Measurements from ENCODE around the gene PNMA1.

PNMA1 gene, protein sequence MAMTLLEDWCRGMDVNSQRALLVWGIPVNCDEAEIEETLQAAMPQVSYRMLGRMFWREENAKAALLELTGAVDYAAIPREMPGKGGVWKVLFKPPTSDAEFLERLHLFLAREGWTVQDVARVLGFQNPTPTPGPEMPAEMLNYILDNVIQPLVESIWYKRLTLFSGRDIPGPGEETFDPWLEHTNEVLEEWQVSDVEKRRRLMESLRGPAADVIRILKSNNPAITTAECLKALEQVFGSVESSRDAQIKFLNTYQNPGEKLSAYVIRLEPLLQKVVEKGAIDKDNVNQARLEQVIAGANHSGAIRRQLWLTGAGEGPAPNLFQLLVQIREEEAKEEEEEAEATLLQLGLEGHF

DNA sequence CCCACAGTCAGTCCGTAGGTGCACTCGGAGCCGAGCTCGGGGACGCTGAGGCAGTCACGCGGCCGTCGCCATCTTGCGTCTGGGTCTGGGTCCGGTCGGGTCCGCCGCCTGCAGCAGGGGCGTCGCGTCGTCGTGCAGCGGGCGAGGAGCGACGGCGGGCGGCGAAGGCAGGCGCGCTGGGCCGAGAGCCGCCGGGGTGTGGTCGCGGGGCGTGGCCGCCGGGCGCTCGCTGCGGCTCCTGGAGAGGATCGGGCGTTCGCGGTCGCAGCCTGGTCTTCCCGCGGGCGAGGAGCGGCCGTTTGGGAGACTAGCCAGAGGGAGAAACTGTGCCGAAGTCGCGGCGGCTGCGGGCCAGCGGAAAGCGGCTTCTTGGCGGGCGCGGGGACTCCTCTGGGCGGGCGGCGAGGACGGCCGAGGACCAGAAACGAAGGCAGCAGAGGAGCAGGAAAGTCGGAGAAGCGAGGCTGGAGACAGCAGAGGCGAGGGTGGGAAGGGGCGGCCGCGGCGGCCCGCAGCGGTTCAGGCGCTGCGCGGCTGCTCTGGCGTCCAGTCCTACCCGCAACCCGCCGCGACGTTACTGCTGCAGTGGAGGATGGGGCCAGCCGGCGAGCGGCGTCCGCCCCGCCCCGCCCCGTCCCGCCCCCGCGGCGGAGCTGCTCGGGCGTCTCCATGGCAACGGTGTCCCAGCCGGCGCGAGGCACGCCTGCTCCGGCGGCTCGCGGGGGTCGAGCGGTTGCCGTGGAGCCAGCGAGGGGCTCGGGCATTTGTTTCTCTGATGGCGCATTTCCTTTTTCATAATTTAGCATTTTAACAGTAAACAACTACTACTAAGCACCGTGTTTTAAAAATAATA, at the start of gene PNMA1:
PNMA1 (minus strand) TSS at position 582 of the 853 bp plus-strand sequence. CDS start 745 bp downstream, outside the sequence.
- peak; percentile 54 to 84 for DNase-seq

DNA sequence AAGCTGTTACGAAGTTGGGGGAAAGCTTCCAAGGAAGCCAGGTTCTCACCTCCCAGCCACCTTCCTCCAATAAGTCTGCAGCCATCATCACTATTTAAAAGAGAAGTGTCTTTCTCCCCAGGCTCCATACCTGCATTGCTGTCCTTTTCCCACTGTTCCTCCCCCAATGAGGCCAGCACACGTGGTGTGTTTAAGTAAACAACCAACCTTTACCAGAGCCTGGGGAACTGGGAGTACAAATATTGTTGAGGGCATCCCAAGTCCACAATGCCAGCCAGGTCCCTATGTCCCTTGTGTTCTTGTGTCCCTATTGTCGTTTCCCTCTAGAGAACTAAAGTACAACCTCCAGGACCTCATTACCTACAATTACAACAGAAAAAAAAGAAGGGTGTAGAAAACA, 49.2 kb upstream of the PNMA1 start:
- no peak for DNase-seq

DNA sequence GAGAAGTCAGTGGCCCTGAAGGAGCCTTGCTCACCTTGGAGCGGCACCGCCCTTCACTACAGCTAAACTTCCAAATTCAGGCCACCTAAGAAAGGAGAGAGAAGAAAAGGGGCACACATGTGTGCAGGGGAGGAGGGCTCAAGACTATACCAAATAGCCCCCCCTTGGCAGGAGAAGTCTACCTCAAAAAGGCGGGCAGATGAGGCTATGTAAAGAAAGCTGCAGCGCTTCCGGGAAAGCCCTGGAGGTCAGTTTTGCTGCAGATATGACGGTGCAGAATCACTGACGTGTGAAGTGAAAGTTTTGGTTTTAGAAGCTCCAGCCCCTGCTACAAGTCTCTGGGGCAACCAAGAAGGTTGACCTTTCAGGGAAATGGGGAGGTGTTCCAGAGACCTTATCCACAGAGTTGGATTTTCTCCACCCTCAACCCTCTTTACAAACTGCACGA, 48.2 kb upstream of the PNMA1 start:
- DNase-seq: no peak

DNA sequence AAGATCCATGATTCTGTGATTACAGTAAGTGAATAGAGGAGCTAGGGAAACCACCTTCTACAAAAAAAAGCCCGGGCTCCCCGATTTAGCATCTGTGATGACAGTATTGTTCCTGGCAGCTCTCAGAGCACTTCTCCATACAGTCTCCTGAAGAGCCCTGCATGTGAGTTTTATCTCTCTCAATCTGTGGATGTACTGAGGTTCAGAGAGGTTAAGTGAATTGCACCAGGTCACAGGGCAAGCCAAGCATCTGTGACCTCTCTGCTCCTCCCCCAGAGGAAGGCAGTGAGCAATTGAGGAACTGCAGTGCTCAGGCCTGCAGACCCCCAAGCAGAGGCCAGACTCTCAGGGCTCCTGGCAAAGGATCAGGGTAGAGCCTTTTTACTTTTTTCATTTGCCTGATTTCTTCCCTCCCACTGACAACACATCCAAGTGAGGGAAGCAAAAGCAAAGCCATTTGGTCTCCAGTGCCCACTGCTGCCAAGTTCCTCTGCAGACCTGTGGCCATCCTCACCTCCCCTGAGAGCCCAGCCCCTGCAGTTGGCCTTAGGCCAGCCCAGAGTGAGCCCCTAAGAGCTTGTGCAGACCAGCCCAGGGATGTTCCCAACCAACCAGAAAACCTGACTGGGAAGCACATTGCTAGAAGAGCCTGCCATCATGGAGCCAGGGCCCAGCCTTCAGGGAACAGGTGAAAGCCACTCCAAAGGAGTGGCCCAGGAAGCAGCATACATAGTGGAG, 47.6 kb upstream of the PNMA1 start:
- DNase-seq: no peak

DNA sequence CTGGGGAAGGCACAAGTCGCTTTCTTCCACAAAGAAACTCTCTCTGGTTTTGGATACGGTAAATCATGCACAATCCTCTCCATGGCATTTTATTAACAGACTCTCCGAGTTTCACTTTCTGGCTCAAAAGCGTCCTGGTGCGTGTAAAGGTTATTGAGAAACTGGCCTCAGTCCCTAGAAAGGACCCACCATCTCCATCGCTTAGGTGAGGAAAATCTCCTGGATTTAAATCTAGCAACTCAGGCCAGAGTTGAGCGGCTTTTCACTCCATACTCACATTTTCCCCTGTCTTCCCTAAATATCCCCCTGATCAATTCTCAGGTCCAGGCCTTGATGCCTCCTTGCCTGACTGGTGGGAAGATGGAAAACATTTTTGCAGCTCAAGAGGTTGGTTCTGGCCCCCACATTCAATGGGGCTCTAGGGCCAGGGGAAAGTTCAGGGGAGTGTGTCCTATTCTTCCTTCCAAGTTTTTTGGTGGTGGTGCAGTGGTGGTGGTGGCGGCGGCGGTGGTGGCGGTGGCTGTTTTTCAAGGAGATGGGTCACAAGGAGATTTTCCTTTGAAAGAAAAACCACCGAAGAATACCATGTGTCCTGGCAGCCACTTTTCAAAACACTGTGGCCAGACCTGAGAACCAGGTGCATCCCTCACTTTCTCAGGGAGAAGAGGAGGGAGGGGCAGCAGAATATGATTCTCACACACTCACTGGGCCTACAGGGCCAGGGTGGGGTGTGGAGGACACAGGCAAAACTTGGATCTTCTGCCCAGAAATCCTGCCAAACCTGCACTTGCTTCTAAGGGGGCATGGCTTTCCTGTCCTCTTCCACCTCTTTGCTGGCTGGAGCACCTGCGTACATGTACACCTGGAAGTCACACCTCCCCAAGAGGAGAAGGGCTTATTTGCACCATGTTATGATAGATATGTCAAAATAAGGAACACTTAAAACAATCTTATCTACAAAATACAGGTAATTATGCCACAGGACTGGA, 46.7 kb upstream of the PNMA1 start:
- DNase-seq: no peak

DNA sequence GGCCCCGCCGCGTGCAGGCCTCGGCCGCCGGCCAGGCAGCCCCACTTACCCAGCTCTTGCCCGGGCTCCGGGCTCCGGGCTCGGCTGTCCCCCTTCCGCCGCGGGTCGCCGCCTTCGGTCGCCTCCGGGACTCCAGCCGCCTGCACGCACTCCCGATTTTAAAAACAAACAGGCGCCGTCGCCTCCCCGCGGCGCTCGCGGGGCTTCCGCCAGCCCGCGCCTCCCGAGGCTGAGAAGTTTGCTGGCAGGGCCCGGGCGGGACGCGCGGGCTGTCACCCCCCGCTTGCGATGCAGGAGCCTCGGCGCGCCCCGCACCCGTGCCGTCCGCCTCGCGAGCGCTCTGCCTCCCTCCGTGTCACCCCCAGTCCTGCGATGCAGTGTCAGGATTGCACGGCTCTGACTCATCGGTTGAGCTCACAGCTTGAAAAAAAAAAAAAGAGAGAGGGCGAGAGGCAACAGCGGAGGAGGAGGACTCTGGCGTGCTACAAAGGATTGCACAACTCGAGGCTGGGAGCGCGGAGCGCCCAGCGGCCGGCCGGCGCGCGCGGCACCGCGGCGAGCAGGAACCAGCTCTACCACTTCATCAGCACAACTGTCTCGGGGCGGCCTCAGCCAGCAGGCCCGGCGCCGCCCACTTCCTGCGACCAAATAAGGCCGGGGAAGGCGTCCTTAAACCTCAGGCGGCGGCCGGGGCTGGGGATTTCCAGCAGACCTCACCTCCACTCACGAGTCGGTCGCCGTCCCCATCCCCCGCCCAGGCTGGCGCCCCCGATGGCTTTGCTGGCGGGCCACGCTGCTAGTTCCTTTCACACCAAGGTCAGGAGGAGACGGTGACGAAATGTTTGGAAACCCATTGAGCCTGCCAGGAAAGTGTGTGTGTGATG, 45.8 kb upstream of the PNMA1 start:
- DNase-seq: peak; percentile 88 to 94

DNA sequence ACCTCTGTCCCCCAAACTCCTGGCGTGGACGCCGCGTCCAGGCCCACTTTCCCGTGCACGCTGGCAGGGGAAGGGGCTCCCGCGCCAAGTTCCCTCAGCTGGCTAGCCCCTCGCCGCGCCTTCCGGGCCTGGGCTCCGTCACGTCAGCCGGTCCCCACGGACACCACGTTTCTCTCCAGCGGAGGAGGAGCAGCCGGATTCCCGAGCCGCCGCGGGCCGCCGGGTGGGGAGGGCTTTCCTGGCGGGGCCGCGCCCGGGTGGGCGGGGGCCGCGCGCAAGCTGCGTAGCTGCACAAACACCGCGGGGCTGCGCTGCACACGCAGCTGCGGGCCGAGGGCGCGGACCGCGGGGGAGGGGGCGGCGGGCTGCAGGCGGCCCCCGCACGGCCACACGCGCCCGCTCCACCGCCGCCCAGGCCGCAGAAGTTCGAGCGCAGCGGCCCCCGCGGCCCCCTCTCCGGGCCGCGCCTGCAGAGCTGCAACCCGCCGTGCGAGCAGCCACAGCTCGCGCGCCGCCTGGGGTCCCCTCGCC, 45.1 kb upstream of the PNMA1 start:
- DNase-seq: peak in 1 of 2 experiments; percentile 26

DNA sequence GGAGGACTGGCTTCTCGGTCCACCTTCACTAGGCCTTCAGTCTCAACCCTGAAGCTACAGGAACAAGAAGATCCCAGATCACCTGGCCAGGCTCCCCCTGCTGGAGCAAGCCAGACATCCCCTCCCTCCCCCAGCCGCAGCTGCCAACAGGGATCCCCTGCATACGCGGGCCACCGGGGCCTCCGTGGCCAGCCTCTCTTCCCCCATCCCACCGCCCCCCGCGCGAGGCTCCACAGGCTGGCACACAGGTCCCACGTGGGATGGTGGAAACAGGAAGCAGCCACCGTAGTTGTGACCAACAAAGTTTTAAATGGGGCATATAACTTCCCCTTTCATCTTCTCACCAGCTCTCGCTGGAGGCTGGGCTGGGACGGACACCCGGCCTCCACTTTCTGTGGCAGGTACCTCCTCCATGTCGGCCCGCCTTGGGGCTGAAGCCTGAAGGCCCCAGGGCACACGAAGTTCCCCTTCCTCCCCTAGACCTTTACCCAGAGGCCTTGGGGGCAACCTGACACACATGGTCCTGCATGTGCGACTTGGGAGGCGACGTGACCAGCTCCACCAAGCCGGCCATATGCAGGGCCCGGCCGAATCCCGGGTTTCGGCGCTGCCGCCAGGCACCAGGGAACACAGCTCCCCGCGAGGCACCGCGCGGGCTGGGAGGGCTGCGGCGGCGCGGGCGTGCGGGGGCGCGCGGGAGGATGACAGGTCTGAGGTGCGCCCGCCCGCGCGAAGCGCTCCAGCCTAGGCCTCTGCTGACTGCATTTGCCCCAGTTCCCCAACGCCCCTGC, 44.4 kb upstream of the PNMA1 start:
- peak; percentile 30 to 70 for DNase-seq

DNA sequence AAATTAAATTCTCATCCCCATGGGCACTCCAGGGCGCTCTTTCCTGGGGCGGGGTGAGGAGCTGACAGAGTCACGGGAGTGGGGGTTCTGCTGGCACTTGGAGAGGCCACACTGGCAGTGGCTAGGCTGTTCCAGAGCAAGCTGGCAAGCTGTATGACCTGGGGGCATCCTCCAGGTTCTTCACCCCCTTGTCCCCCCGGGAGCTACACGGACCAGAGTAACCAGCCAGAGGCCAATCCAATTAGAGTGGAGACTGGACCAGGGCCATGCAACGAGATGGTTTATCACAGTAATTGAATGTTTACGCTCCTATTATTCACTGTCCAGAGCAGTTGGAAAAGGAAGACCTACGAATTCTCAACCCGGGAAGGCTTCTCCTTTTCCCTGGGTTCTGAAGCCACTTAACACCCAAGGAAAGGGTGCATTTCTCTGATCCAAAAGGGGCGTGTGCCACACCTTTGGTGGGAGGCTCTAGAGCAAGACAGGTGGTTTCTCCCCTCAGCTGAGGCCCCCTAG, 43.8 kb upstream of the PNMA1 start:
- no peak for DNase-seq

DNA sequence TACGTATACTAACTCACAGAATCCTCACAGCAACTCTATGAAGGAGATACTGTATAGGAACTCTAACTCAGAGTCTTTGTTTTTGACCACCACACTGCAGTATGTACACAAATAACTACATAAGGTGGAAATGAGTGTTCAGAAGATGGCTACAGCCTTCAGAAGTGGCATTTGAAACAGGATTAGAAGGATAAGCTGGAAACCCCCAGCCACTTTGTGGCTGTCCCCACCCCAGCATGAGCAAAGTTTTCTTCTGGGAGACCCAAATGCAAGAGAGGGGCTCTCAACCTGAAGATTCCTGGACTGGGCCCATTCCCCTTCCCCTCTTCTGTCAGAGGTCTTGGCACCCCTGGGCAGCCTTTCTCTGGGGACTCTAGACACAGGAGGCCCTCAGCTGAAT, 43.2 kb upstream of the PNMA1 start:
- no peak for DNase-seq

DNA sequence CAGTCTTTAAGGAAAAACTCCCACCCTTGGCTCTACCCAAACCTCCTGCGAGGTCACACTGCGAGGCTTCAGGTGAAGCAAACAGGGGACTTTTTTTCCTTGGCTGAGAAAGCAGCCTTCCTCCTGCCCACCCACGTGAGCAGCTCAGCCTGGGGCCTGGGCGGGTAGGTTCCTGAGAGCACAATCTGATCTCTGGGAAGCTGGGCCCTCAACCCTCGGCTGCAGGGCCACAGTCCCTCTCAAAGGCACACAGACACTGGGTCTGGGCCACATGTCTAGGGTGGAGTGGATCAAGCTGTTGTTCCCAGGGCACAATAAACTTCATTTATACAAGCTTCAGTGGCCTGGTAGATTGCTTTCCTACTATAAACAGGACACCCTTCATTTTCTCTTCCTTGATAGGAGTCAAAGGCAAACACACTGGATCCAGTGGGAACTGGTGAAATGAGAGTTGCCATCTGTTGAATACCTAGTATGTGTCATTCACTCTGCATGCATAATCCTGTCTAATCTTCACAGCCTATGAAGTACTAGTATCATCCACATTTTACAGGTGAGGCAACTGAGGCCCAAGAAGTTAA, 41.3 kb upstream of the PNMA1 start:
- no peak for DNase-seq

DNA sequence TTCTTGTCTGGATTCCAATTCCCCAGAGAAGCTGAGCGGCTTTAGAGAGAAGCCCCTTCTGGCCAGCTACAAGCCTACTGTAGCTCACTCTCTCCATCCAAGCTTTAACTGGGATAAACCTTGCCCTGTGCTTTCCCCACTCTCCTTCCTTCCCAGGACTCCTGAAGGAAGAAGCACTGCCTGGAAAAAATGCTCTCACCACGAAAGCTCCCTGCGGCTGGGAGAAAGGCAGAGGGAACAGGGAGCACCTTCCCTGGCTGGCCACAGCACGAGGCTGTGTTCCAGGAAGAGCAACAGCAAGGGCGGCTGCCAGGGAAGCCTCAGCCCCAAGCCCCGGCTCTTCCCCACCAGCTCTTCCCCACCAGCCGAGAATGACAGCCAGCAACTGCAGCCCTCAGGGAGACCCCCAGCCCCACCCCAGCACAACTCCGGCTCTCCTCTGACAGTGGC, 40.8 kb upstream of the PNMA1 start:
- DNase-seq: no peak

DNA sequence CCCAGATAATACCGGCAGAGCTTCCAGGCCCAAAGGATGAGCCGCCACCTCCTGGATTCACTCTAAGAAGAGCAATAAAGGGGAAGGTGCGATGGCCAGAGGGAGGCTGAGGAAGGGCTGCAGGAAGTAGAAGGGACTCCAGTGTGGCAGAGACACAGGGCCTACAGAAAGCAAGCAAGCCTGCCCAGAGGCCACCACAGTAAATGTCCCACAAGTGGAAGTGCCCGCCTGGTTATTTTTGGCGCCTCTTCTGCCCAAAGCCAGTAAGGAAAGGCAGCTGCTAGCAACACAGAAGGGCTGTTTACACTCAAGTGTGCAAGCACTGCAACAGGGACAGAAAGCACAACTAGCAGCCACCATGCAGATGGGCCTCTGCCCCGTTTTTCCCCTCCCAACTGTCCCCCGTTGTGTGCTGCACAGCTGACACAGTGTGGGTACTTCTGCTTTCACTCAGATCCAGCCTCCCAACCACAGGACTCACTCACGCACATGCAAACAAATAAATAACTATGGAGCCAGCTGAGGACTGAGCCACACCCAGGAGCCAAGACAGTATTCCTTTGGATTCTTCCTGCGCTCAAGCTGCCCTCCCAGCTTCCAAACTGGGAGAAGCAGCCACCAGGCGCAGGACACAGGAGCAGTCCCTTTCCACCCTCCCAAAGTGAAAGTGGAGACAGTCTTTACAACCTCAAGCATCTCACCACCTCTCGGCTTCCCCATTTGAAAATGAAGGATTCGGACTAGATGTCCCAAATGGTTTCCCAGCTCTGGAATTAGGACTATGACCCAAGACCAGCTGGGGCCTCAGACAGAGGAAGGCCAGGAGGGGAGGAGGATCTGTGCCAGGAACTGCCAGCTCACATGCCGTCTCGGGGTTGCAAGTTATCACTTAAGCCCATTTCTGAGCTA, 40.0 kb upstream of the PNMA1 start:
- no peak for DNase-seq

DNA sequence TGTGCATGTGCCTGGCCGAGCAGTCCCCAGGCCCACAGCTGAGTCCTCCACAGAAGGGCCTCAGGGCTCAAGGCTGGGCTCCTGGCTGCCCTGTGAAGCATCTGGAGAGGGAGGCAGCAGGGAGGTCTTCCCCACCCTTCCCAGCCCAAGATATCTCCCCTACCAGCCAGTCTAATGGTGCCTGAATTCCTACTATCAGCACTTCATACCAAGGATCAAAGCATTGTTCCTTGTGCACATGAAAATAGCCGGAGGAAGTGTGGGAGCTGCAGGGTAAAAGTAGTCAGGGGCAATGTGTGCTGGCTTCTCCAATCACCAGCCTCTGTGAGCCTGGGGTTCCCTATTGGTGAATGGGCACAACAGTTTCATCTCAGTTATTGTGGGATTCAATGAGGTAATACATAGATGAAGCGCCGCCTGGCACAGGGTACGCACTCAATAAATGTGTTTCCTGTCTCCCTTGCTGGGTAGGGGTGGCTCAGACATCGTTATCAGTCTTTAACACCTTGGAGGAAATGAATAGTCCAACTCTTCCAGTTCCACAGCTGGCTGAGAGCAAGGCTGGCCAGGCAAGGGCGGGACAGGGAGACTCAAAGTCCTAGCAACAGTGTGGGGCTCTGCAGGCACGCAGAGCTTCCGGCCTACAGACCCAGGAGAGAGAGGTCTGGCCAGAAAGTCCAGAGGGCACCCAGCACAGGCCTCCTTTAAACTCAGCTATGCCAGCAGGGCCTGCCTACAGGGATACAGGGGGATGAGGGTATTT, 39.1 kb upstream of the PNMA1 start:
- DNase-seq: no peak

DNA sequence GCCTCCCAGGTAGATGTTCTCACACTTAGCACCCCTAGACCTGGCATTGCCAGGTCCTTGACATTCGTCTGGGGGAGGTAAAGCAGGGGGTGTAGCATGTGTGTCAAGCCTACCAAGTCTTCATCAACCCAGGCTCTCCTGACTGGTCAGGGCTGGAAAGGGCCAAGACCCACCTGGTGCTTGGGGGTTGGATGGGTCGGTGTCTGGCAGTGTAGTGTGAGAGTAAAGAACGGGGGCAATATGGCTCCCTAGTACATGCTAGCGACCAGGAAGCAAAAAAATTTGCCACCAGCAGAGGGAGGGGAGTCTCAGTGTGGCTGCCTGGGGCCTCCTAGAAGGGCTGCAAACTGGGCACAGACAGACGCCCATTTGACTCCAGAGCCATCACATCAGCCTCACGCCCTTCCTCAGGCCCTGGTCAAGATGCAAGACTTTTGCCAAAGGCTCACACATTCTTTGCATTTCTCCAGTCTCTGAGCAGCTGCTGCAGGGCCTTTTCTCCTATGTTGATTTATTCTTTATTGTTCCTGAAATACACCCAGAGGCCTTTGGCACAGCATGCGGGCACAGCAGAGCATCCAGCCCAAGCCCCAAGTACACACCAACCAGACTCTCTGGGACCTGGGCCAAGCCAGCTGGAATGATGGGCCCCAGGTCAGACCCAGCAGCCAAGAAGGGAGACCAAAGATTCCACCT, 38.3 kb upstream of the PNMA1 start:
- DNase-seq: no peak

DNA sequence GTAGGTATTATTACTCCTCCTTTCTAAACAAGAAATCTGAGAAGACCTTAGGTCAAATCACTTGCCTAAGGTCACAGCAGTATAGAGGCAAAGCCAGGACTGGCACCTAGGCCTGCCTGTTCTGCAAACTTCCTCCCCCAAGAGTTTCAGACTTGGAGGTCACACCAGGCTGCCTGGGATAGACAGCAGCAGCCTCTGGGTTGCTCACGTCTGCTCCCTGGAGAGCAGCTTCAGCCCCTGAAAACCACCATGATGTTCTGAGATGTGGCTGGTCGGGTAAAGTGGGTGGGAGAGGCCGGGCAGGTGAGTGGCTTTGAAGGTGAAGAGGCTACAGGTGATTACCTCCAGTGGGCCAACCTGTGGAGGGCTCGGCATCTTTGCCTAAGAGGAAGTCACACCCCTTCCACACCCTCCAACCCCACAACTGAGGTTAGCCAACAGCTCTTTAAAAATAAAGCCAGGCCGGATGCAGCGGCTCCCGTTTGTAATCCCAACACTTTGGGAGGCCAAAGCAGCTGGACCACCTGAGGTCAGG, 37.0 kb upstream of the PNMA1 start:
- DNase-seq: no peak
